T47D (cell line): ENCODE results near the gene SDK1.

Experiments used
- DNase-seq, 2 experiments: peaks; one replicate each; pipeline versions ENCODE4 v3.0.0 to v3.0.0-alpha.2; 2011 to 2012; ENCODE audit warnings: low read depth in 1 of 2, low spot score in 1 of 2
- JUND ChIP-seq: IDR thresholded peaks from 2 replicates; pipeline ENCODE4 v1.6.1; 2012; ENCODE audit warnings: low read depth
- in situ Hi-C: cut with HindIII; loops from 2 replicates; pipeline ENCODE4 v1.10.0; 2016; ENCODE audit warnings: low sequenced_read_pairs, low pct_unique_long_range_greater_than_20kb

The SDK1 gene

GRCh38 chr7:3757059-3757458 is 456.0 kb downstream of the SDK1 start:
- no peak for TF ChIP-seq JUND
- DNase-seq: no peak
- in situ Hi-C loops: no loop called here

- no peak for TF ChIP-seq JUND
- in situ Hi-C loops: no loop called here
- DNase-seq: no peak
Measured at GRCh38 chr7:3760651-3761050, 459.6 kb downstream of the SDK1 start.

- DNase-seq: no peak
- TF ChIP-seq JUND: no peak
- in situ Hi-C loops: no loop called here
Measured at GRCh38 chr7:3762146-3762831, 461.2 kb downstream of the SDK1 start.

GRCh38 chr7:3767917-3768777 is 467.1 kb downstream of the SDK1 start:
- in situ Hi-C loops: no loop called here
- DNase-seq: no peak
- TF ChIP-seq JUND: no peak

- in situ Hi-C loops: no loop called here
- no peak for TF ChIP-seq JUND
- no peak for DNase-seq
Measured at GRCh38 chr7:3771906-3772305, 470.9 kb downstream of the SDK1 start.

- TF ChIP-seq JUND: no peak
- no peak for DNase-seq
- in situ Hi-C loops: no loop called here
Measured at GRCh38 chr7:3778345-3778744, 477.3 kb downstream of the SDK1 start.

- DNase-seq: no peak
- no peak for TF ChIP-seq JUND
- in situ Hi-C loops: no loop called here
Measured at GRCh38 chr7:3780016-3780415, 479.0 kb downstream of the SDK1 start.

GRCh38 chr7:3780525-3780924 is 479.5 kb downstream of the SDK1 start:
- no peak for DNase-seq
- TF ChIP-seq JUND: no peak
- in situ Hi-C loops: no loop called here

GRCh38 chr7:3781607-3782006 is 480.6 kb downstream of the SDK1 start:
- TF ChIP-seq JUND: no peak
- no peak for DNase-seq
- in situ Hi-C loops: no loop called here

GRCh38 chr7:3787717-3788264 is 486.7 kb downstream of the SDK1 start:
- DNase-seq: peak; percentile 10 to 36
- in situ Hi-C loops: no loop called here

GRCh38 chr7:3790803-3791202 is 489.8 kb downstream of the SDK1 start:
- no peak for DNase-seq
- TF ChIP-seq JUND: no peak
- in situ Hi-C loops: no loop called here

More at GRCh38 chr7:3787717-3788264, 486.7 kb downstream of the SDK1 start:
- no peak for TF ChIP-seq JUND

- in situ Hi-C loops: no loop called here
- no peak for DNase-seq
- TF ChIP-seq JUND: no peak
Measured at GRCh38 chr7:3791327-3791726, 490.3 kb downstream of the SDK1 start.

- DNase-seq: no peak
- TF ChIP-seq JUND: no peak
- in situ Hi-C loops: no loop called here
Measured at GRCh38 chr7:3795141-3795540, 494.1 kb downstream of the SDK1 start.
